K562 (cell line): ENCODE results near the gene TMCO1. TPM values are rescaled to one million over a fixed set of nuclear protein-coding genes. Genes with fewer than 3 reads are reported as not detected.

Source experiments
- ADNP ChIP-seq: fragments of 200-800 bp; sonication (Bioruptor generic); IDR thresholded peaks from 2 replicates; pipeline ENCODE4 v1.6.1; 2016; ENCODE audit warnings: missing genetic modification characterization, missing compliant biosample characterization
- ARID2 ChIP-seq: fragments of 450-650 bp; IDR thresholded peaks from 2 replicates; pipeline ENCODE4 v1.6.1; 2017; ENCODE audit warnings: antibody characterized with exemption, mild to moderate bottlenecking
- ARNT ChIP-seq, 2 experiments: fragments of 450-650 bp; IDR thresholded peaks; 2 replicates each; pipeline ENCODE4 v1.6.1; 2016; ENCODE audit warnings: mild to moderate bottlenecking in 1 of 2
- CHD4 ChIP-seq: fragments of 200-600 bp; sonication (generic); IDR thresholded peaks from 3 replicates; pipeline ENCODE4 v1.6.1; 2012; ENCODE audit warnings: low read depth, mild to moderate bottlenecking, mixed read lengths, low read length, inconsistent platforms; ENCODE audit not compliant: insufficient read depth, insufficient replicate concordance, poor library complexity, severe bottlenecking
- EP400 ChIP-seq: fragments of 450-650 bp; IDR thresholded peaks from 2 replicates; pipeline ENCODE4 v1.6.1; 2017; ENCODE audit warnings: antibody characterized with exemption, mild to moderate bottlenecking, moderate library complexity
- FOSL1 ChIP-seq: fragments of 200-800 bp; sonication (Bioruptor generic); conservative IDR thresholded peaks from 2 replicates; pipeline ENCODE4 v1.6.1; 2016; ENCODE audit warnings: missing genetic modification characterization, missing compliant biosample characterization
- FOXM1 ChIP-seq, 2 experiments: fragments of 450-650 bp in 1 of 2; sonication (generic) in 1 of 2; formaldehyde crosslinking in 1 of 2; IDR thresholded peaks; 2 replicates each; pipeline versions ENCODE4 v1.6.1 to v1.9.0; 2017 to 2022; ENCODE audit warnings: low read depth in 2 of 2, mild to moderate bottlenecking in 2 of 2, missing genetic modification reagents in 1 of 2, moderate library complexity in 1 of 2
- GTF2B ChIP-seq: IDR thresholded peaks from 2 replicates; pipeline ENCODE4 v1.6.1; 2011; ENCODE audit not compliant: insufficient read length; ENCODE audit errors: extremely low read depth
- HBP1 ChIP-seq: fragments of 450-650 bp; formaldehyde crosslinking; IDR thresholded peaks from 2 replicates; pipeline ENCODE4 v1.4.0; 2022; ENCODE audit warnings: missing genetic modification characterization
- IRF2 ChIP-seq: sonication (generic); formaldehyde crosslinking; IDR thresholded peaks from 2 replicates; pipeline ENCODE4 v1.8.1; 2022; ENCODE audit warnings: mild to moderate bottlenecking, missing genetic modification reagents
- JUNB ChIP-seq: fragments of 450-650 bp; formaldehyde crosslinking; conservative IDR thresholded peaks from 2 replicates; pipeline ENCODE4 v1.4.0; 2020; ENCODE audit warnings: mild to moderate bottlenecking
- NCOA2 ChIP-seq, 2 experiments: fragments of 450-650 bp; IDR thresholded peaks; 2 replicates each; pipeline ENCODE4 v1.6.1; 2018; ENCODE audit warnings: mild to moderate bottlenecking in 2 of 2, moderate library complexity in 1 of 2; ENCODE audit not compliant: partially characterized antibody in 2 of 2
- PCBP1 ChIP-seq: fragments of 200-400 bp; formaldehyde crosslinking; IDR thresholded peaks from 2 replicates; pipeline ENCODE4 v1.6.1; 2018; ENCODE audit warnings: mild to moderate bottlenecking, low read depth, low read length; ENCODE audit not compliant: poor library complexity, severe bottlenecking
- RBBP5 ChIP-seq: fragments of 200-600 bp; sonication (generic); IDR thresholded peaks from 2 replicates; pipeline ENCODE4 v1.6.1; 2012; ENCODE audit warnings: borderline replicate concordance, mild to moderate bottlenecking, low read length, control low read depth, inconsistent platforms; ENCODE audit not compliant: insufficient read depth, poor library complexity, severe bottlenecking
- RERE ChIP-seq: sonication (generic); formaldehyde crosslinking; IDR thresholded peaks from 2 replicates; pipeline ENCODE4 v1.8.0; 2023; ENCODE audit warnings: missing genetic modification reagents, mild to moderate bottlenecking, borderline replicate concordance
- ZNF395 ChIP-seq: fragments of 200-800 bp; sonication (Bioruptor generic); IDR thresholded peaks from 2 replicates; pipeline ENCODE4 v1.6.1; 2017; ENCODE audit warnings: missing genetic modification characterization, missing compliant biosample characterization
- ZNF583 ChIP-seq: fragments of 250-450 bp; sonication (Bioruptor Pico); IDR thresholded peaks from 2 replicates; pipeline ENCODE4 v1.4.0; 2020
- ZNF766 ChIP-seq: fragments of 200-800 bp; sonication (Bioruptor generic); conservative IDR thresholded peaks from 2 replicates; pipeline ENCODE4 v1.6.1; 2016; ENCODE audit warnings: missing genetic modification characterization, missing compliant biosample characterization
- polyA plus RNA-seq, 8 experiments: library from polyadenylated mRNA; depleted of rRNA in 4 of 8; stranded (reverse) in 5 of 8; unstranded in 3 of 8; fragments of >200 nt; fragmentation: Nextera tagmentation in 2 of 8; fragmentation: Illumina TruSeq in 1 of 8; extraction: Ambion mirVana in 2 of 8; extraction: Trizol in 1 of 8; gene quantifications; 2 replicates each; pipeline versions ENCODE4 v1.2.1 to v1.2.3, GENCODE V29; 2011 to 2014; ENCODE audit warnings: inconsistent platforms in 1 of 8, missing spikeins in 1 of 8
- total RNA-seq, 7 experiments: library from RNA; depleted of rRNA in 6 of 7; stranded (reverse); fragments of >200 nt in 6 of 7; fragmentation: Illumina TruSeq in 2 of 7; extraction: Trizol in 2 of 7; gene quantifications; 2 replicates each; pipeline versions ENCODE4 v1.2.1 to v1.2.3, GENCODE V29; 2011 to 2021; ENCODE audit warnings: low replicate concordance in 1 of 7

TMCO1 gene
- total and polyA plus RNA-seq, 9 of the 15 experiments (the other 6 are each of a cell fraction or from before 2014, with no cell fraction given), result 69.3 to 561 (median 175) TPM

- TF ChIP-seq ARNT (IDR thresholded peaks at IDR 0.05) (peak in 1 of 2 experiments; percentile 69; a peak in 2 of 4 replicates), ARID2 (no peak), RERE (CRISPR knock-in tag) (no peak), RBBP5 (peak; percentile 42), JUNB (CRISPR knock-in tag) (no peak), NCOA2 (IDR thresholded peaks at IDR 0.05; ENCODE audit: partially characterized antibody in 2 of 2) (no peak), ZNF766 (0 out of 2 replicates have a peak, but pooled peaks have one; percentile 15), IRF2 (CRISPR knock-in tag) (no peak), CHD4 (no peak), FOXM1 (IDR thresholded peaks at IDR 0.05; ENCODE audit: low read depth) (peak; percentile 43; the same call in 1 of the 2 replicates), FOXM1 (CRISPR knock-in tag; IDR thresholded peaks at IDR 0.05; ENCODE audit: low read depth) (no peak), FOSL1 (no peak; the same call in 1 of the 2 replicates), HBP1 (CRISPR knock-in tag) (no peak), PCBP1 (no peak), EP400 (no peak), ADNP (tag) (peak; percentile 83), ZNF583 (CRISPR knock-in tag) (no peak), GTF2B (no peak), ZNF395 (no peak)
These were observed 48.3 kb upstream of the TMCO1 start (continued) for GRCh38 chr1:165816826-165817497.
